Measurements from ENCODE around the gene FKBP4. TPM values are rescaled to one million over a fixed set of nuclear protein-coding genes. Genes with fewer than 3 reads are reported as not detected.
"Not testable (repeated sequence)": the region's sequence is repeated elsewhere in the genome, so short reads cannot be mapped to it uniquely, and the experiment has no call there.

Gene FKBP4
- total RNA-seq, 4 donors from 2014 or later: 29.1 to 51.0 (median 38.8) TPM

GRCh38 chr12:2769866-2770533 is 24.8 kb upstream of the FKBP4 start:
- DNase-seq (ENCODE audit: low spot score in 2 of 2): no peak
- Histone ChIP-seq H3K4me3 (no peak overlapping the region), H3K9me3 (no peaks in the 10 kb centered on the region), H3K36me3 (no peaks in the 10 kb centered on the region), H3K27me3 (no peaks in the 10 kb centered on the region), H3K4me1 (no peaks in the 10 kb centered on the region), H3K27ac (no peak overlapping the region)
- 72 to 74% methylated on average over 11 of the region's 11 CpGs for WGBS, 2 donors
- TF ChIP-seq CTCF (IDR thresholded peaks at IDR 0.05) (no peak), EP300 (IDR thresholded peaks at IDR 0.05) (no peak), POLR2A (IDR thresholded peaks at IDR 0.05) (no peak)

DNA sequence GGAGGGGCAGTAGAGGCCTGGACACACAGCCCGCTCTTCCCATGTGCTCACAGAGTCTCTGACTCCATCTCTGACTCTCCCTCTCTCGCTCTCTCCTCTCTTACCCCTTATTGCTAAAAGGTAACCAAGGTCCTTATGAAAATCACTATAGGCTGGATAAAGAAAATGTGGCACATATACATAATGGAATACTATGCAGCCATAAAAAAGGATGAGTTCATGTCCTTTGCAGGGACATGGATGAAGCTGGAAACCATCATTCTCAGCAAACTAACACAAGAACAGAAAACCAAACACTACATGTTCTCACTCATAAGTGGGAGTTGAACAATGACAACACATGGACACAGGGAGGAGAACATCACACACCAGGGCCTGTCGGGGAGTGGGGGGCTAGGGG is 24.2 kb upstream of the FKBP4 start:
- 94 to 97% methylated on average over 3 of the region's 3 CpGs for WGBS, 2 donors
- H3K9me3 ChIP-seq; H3K4me3 ChIP-seq; DNase-seq (ENCODE audit: low spot score in 2 of 2); H3K4me1 ChIP-seq; H3K27me3 ChIP-seq; H3K27ac ChIP-seq; H3K36me3 ChIP-seq: not testable (repeated sequence)

- no peak for DNase-seq (ENCODE audit: low spot score in 2 of 2)
- Histone ChIP-seq H3K9me3 (no peaks in the 10 kb centered on the region), H3K4me3 (no peak overlapping the region), H3K36me3 (no peaks in the 10 kb centered on the region), H3K27ac (no peak overlapping the region), H3K4me1 (no peaks in the 10 kb centered on the region), H3K27me3 (no peaks in the 10 kb centered on the region)
- 72 to 87% methylated on average over 4 of the region's 4 CpGs for WGBS, 2 donors
- TF ChIP-seq CTCF (IDR thresholded peaks at IDR 0.05) (no peak), POLR2A (IDR thresholded peaks at IDR 0.05) (no peak), EP300 (IDR thresholded peaks at IDR 0.05) (no peak)
Observed at GRCh38 chr12:2772370-2772769, 22.4 kb upstream of the FKBP4 start.

- WGBS, 2 donors: 67 to 74% methylated on average over 19 of the region's 19 CpGs
- TF ChIP-seq CTCF (IDR thresholded peaks at IDR 0.05) (no peak), POLR2A (IDR thresholded peaks at IDR 0.05) (no peak), EP300 (IDR thresholded peaks at IDR 0.05) (no peak)
- Histone ChIP-seq H3K36me3 (no peaks in the 10 kb centered on the region), H3K4me1 (no peaks in the 10 kb centered on the region), H3K4me3 (no peak overlapping the region), H3K27ac (no peak overlapping the region), H3K9me3 (no peaks in the 10 kb centered on the region), H3K27me3 (no peaks in the 10 kb centered on the region)
- no peak for DNase-seq (ENCODE audit: low spot score in 2 of 2)
Observed at GRCh38 chr12:2773199-2773875, 21.4 kb upstream of the FKBP4 start.

DNA sequence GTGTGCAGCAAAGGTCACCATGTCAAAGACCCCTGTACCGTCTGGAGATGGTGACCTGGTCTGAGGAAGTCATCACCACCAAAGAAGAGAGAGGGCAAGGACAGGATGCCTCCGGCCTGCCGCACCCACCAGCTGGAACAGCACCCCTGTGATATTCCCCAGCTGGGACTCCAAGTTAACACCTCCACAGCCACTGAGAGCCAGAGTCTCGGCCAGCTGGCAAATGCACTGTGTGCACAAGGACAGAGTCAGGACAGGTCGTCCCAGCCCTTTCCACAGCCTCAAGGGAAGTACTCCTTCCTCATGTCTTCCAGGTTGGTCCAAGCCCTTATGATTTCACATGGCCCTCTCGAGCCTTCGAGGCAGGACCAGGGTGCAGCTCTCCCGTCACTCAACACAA is 19.3 kb upstream of the FKBP4 start:
- WGBS, 2 donors: 75 to 77% methylated on average over 8 of the region's 8 CpGs
- Histone ChIP-seq H3K4me1 (no peaks in the 10 kb centered on the region), H3K4me3 (no peak overlapping the region), H3K9me3 (no peaks in the 10 kb centered on the region), H3K27me3 (no peaks in the 10 kb centered on the region), H3K27ac (no peak overlapping the region), H3K36me3 (no peaks in the 10 kb centered on the region)
- no peak for DNase-seq (ENCODE audit: low spot score in 2 of 2)
- no peak for TF ChIP-seq POLR2A (IDR thresholded peaks at IDR 0.05)
- no peak for TF ChIP-seq CTCF (IDR thresholded peaks at IDR 0.05)
- TF ChIP-seq EP300 (IDR thresholded peaks at IDR 0.05): no peak
